IMR-90 (cell line): ENCODE data around the gene ROBO2. TPM values are rescaled to one million over a fixed set of nuclear protein-coding genes. Genes with fewer than 3 reads are reported as not detected.

ENCODE experiments used
- ATAC-seq: fragments of 200-7000 bp; cut with Tn5 transposase; 2 replicates; pipeline ENCODE4 v1.9.1; 2020; ENCODE audit warnings: low read depth, mild to moderate bottlenecking, moderate library complexity
- BruUV-seq: library from RNA; stranded (reverse); fragments of 400-500 nt; replicated peaks from 2 replicates; lab custom pipeline; 2021; lab: Mats Ljungman, UMichigan
- CTCF ChIA-PET: fragments of 300-600 bp; formaldehyde crosslinking; extraction: SDS; loops from one replicate; lab custom pipeline; 2021; ENCODE audit warnings: antibody characterized with exemption; lab: Yijun Ruan, JAX
- POLR2A ChIA-PET: fragments of 300-600 bp; sonication (Branson Sonifier 250); formaldehyde crosslinking; loops from one replicate; lab custom pipeline; 2022; ENCODE audit warnings: antibody characterized with exemption; ENCODE audit not compliant: unreplicated experiment; lab: Charles Lee
- DNase-seq: peaks from one replicate; pipeline ENCODE4 v3.0.0; 2013
- H2AFZ ChIP-seq: replicated peaks from 2 replicates; pipeline ENCODE3; 2013; ENCODE audit warnings: low read length, mild to moderate bottlenecking; ENCODE audit not compliant: poor library complexity
- H2AK5ac ChIP-seq: 2 replicates; pipeline ENCODE4 v1.6.1; 2013; ENCODE audit warnings: low read depth, low read length, inconsistent platforms
- H2AK9ac ChIP-seq: replicated peaks from 2 replicates; pipeline ENCODE3; 2013; ENCODE audit warnings: mild to moderate bottlenecking, low read depth, low read length, moderate library complexity; ENCODE audit not compliant: poor library complexity
- H2BK120ac ChIP-seq: 2 replicates; pipeline ENCODE4 v1.6.1; 2013; ENCODE audit warnings: low read depth, low read length, inconsistent platforms
- H2BK15ac ChIP-seq: 3 replicates; pipeline ENCODE4 v1.6.1; 2013; ENCODE audit warnings: low read depth, low read length, inconsistent platforms
- H2BK20ac ChIP-seq: 2 replicates; pipeline ENCODE4 v1.6.1; 2013; ENCODE audit warnings: low read depth, mild to moderate bottlenecking, inconsistent platforms, low read length, moderate library complexity
- H2BK5ac ChIP-seq: 2 replicates; pipeline ENCODE4 v1.6.1; 2013; ENCODE audit warnings: mild to moderate bottlenecking, low read depth, low read length, inconsistent platforms; ENCODE audit not compliant: poor library complexity, severe bottlenecking
- H3K14ac ChIP-seq: replicated peaks from 2 replicates; pipeline ENCODE4 v1.6.1; 2013; ENCODE audit warnings: low read depth, low read length, inconsistent platforms
- H3K18ac ChIP-seq: 2 replicates; pipeline ENCODE4 v1.6.1; 2013; ENCODE audit warnings: low read depth, low read length, control low read depth
- H3K23ac ChIP-seq: 2 replicates; pipeline ENCODE4 v1.6.1; 2013; ENCODE audit warnings: low read depth, low read length, inconsistent platforms
- H3K27ac ChIP-seq: 2 replicates; pipeline ENCODE4 v1.5.1; 2013; ENCODE audit warnings: mild to moderate bottlenecking, control low read depth, low read length; ENCODE audit not compliant: insufficient read depth
- H3K27me3 ChIP-seq: 2 replicates; pipeline ENCODE4 v1.6.1; 2013; ENCODE audit warnings: low read length; ENCODE audit not compliant: control insufficient read depth, insufficient read depth
- H3K36me3 ChIP-seq: 2 replicates; pipeline ENCODE4 v1.6.1; 2013; ENCODE audit warnings: low read length, mixed read lengths; ENCODE audit not compliant: control insufficient read depth, insufficient read depth
- H3K4ac ChIP-seq: 2 replicates; pipeline ENCODE4 v1.6.1; 2013; ENCODE audit warnings: low read depth, low read length, inconsistent platforms
- H3K4me1 ChIP-seq: 2 replicates; pipeline ENCODE4 v1.6.1; 2013; ENCODE audit warnings: low read length, mixed read lengths; ENCODE audit not compliant: control insufficient read depth, insufficient read depth
- H3K4me2 ChIP-seq: 2 replicates; pipeline ENCODE4 v1.6.1; 2013; ENCODE audit warnings: low read depth, mild to moderate bottlenecking, control low read depth, low read length, moderate library complexity
- H3K4me3 ChIP-seq: 2 replicates; pipeline ENCODE4 v1.5.1; 2013; ENCODE audit warnings: low read depth, mild to moderate bottlenecking, control low read depth, low read length, moderate library complexity; ENCODE audit not compliant: insufficient read depth
- H3K56ac ChIP-seq: 2 replicates; pipeline ENCODE4 v1.6.1; 2013; ENCODE audit warnings: low read length, inconsistent platforms; ENCODE audit not compliant: insufficient read depth; ENCODE audit errors: extremely low read depth
- H3K79me1 ChIP-seq, 2 experiments: 2 replicates each; pipeline ENCODE4 v1.6.1; 2013; ENCODE audit warnings: low read length in 2 of 2, inconsistent platforms in 1 of 2, low read depth in 1 of 2
- H3K9ac ChIP-seq: 2 replicates; pipeline ENCODE4 v1.6.1; 2013; ENCODE audit warnings: low read depth, low read length, control low read depth
- H3K9me1 ChIP-seq: 2 replicates; pipeline ENCODE4 v1.6.1; 2013; ENCODE audit warnings: low read length, inconsistent platforms; ENCODE audit not compliant: insufficient read depth
- H3K9me3 ChIP-seq: 2 replicates; pipeline ENCODE4 v1.6.1; 2013; ENCODE audit warnings: low read length; ENCODE audit not compliant: control insufficient read depth, insufficient read depth
- H4K20me1 ChIP-seq: 2 replicates; pipeline ENCODE4 v1.6.1; 2013; ENCODE audit warnings: low read length, inconsistent platforms; ENCODE audit not compliant: insufficient read depth
- H4K5ac ChIP-seq: 2 replicates; pipeline ENCODE4 v1.6.1; 2013; ENCODE audit warnings: mild to moderate bottlenecking, low read depth, low read length, control low read depth
- H4K8ac ChIP-seq, 2 experiments: 2 replicates each; pipeline ENCODE4 v1.6.1; 2013; ENCODE audit warnings: low read depth in 2 of 2, low read length in 2 of 2, control low read depth in 1 of 2, inconsistent platforms in 1 of 2
- H4K91ac ChIP-seq: 2 replicates; pipeline ENCODE4 v1.6.1; 2013; ENCODE audit warnings: low read depth, low read length, inconsistent platforms; ENCODE audit not compliant: insufficient read depth
- WGBS, 2 experiments: methylation state at CpG; one replicate each; pipeline versions ENCODE4 v1.1.5 to v1.1.7; 2013; ENCODE audit warnings: missing lambda C conversion rate in 2 of 2; ENCODE audit not compliant: insufficient read length in 1 of 2; ENCODE audit errors: extremely low coverage in 2 of 2; 5-methylcytosine and 5-hydroxymethylcytosine counted together
- dilution Hi-C: fragments of 300-500 bp; cut with HindIII; formaldehyde crosslinking; loops from one replicate; pipeline ENCODE4 v1.14.3; 2018; ENCODE audit warnings: low sequenced_read_pairs; ENCODE audit not compliant: unreplicated experiment
- in situ Hi-C: fragments of 300-500 bp; cut with MboI; formaldehyde crosslinking; loops from 3 replicates; pipeline ENCODE4 v1.14.3; 2019; ENCODE audit warnings: low sequenced_read_pairs, inconsistent platforms, mixed read lengths
- intact Hi-C: fragments of 100-400 bp; cut with micrococcal nuclease; formaldehyde crosslinking; loops from 2 replicates; pipeline ENCODE4 v1.10.0; 2022
- polyA plus RNA-seq, 3 experiments: library from polyadenylated mRNA; depleted of rRNA; stranded (reverse); fragments of >200 nt; gene quantifications; 2 replicates each; pipeline ENCODE4 v1.2.3, GENCODE V29; 2012; ENCODE audit warnings: low replicate concordance in 1 of 3
- total RNA-seq: library from RNA; depleted of rRNA; stranded (reverse); fragments of >200 nt; gene quantifications from 2 replicates; pipeline ENCODE4 v1.2.3, GENCODE V29; 2012
- TF ChIP-seq, protein P1 (sequence below): conservative IDR thresholded peaks from 2 replicates; pipeline ENCODE4 v1.5.1; 2012; ENCODE audit warnings: mild to moderate bottlenecking, low read depth, low read length, improper control_type of control experiment

ROBO2 gene
- total and polyA plus RNA-seq, 2 of the 4 experiments (the other 2 are of a cell fraction), result 9.3 to 14.5 TPM

DNA sequence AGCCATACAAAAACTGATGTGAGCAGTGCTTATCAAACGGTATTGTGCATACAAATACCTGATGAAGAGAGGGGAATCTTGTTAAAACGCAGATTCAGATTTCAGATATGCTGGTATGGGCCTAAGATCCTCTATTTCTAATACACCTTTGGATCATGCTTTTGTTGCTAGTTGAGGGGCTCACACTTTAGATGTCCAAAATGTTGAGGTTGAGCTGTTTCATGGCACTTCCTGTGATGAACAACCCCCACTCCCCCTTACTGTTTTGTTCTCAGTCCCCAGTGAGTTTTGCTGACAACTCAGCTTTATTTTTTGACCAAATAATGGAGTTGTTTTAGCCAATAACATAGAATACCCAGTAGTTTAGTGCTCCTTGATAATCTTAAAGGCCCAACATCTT is 53.2 kb downstream of the ROBO2 start:
- Histone ChIP-seq H3K27me3 (no peaks in the 10 kb centered on the region), H2BK120ac (no peak overlapping the region), H3K4me3 (no peak overlapping the region), H2AK5ac (no peak overlapping the region), H3K9me1 (no peaks in the 10 kb centered on the region), H2BK5ac (no peak overlapping the region), H4K8ac (no peak overlapping the region), H3K4me2 (no peak overlapping the region), H4K20me1 (no peaks in the 10 kb centered on the region), H3K36me3 (no peaks in the 10 kb centered on the region), H3K79me1 (no peaks in the 10 kb centered on the region), H4K91ac (no peak overlapping the region), H3K56ac (no peak overlapping the region), H3K14ac (no peak overlapping the region), H3K9ac (no peak overlapping the region), H4K5ac (no peak overlapping the region), H3K4me1 (no peaks in the 10 kb centered on the region), H2BK15ac (no peak overlapping the region), H3K9me3 (no peaks in the 10 kb centered on the region), H2BK20ac (no peak overlapping the region), H2AFZ (no peak overlapping the region), H3K18ac (no peak overlapping the region), H3K23ac (no peak overlapping the region), H3K4ac (no peak overlapping the region), H3K27ac (no peak overlapping the region), H2AK9ac (no peak overlapping the region)
- ChIA-PET POLR2A (no interaction called here), CTCF (no interaction called here)
- dilution Hi-C loops, result no loop called here
- no CpG with 5 or more reads among the region's 2 CpGs for WGBS, 2 experiments
- ATAC-seq, result no peak
- DNase-seq, result no peak
- TF ChIP-seq, protein P1, sequence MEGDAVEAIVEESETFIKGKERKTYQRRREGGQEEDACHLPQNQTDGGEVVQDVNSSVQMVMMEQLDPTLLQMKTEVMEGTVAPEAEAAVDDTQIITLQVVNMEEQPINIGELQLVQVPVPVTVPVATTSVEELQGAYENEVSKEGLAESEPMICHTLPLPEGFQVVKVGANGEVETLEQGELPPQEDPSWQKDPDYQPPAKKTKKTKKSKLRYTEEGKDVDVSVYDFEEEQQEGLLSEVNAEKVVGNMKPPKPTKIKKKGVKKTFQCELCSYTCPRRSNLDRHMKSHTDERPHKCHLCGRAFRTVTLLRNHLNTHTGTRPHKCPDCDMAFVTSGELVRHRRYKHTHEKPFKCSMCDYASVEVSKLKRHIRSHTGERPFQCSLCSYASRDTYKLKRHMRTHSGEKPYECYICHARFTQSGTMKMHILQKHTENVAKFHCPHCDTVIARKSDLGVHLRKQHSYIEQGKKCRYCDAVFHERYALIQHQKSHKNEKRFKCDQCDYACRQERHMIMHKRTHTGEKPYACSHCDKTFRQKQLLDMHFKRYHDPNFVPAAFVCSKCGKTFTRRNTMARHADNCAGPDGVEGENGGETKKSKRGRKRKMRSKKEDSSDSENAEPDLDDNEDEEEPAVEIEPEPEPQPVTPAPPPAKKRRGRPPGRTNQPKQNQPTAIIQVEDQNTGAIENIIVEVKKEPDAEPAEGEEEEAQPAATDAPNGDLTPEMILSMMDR, result no peak
- BruUV-seq, result no TSS peak
- intact Hi-C loops, result no loop called here
- in situ Hi-C loops, result no loop called here
